HG02678 (cell line): ENCODE data around the gene SLC45A2.

ENCODE experiments used
- ATAC-seq: cut with Tn5 transposase; IDR thresholded peaks from one replicate; pipeline ENCODE4 v1.9.1; 2021; ENCODE audit warnings: mild to moderate bottlenecking, moderate library complexity; ENCODE audit not compliant: unreplicated experiment

Gene SLC45A2

GRCh38 chr5:34007621-34008600 lies 23.4 kb upstream of the SLC45A2 start, which contains the start of gene AMACR:
TSS of gene AMACR (minus strand) at chr5:34008050. CDS start at chr5:34008019, 31 bp downstream.
- peak; percentile 92 for ATAC-seq

DNA sequence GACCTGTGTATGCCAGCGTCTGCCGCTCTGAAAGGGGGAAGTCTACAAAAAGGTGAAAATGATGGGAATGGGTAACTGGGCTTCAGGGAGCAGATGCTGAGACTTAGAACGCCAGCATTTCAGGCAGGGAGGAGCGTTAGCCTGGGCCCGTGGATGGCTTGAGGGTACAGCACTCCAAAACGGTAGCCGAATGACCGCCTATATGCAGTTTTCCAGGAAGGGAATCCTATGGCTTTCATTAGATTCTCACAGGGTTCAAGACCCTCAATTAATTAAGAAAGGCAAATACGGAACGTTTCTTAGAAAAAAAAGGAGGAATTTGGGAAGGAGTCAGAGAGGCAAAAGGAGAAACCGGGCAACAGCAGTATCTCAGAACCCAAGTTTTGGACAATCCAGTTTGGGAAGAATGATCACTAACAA lies 22.7 kb upstream of the SLC45A2 start:
- ATAC-seq: no peak

GRCh38 chr5:34005681-34006080 lies 21.2 kb upstream of the SLC45A2 start:
- no peak for ATAC-seq

GRCh38 chr5:34005211-34005610 lies 20.7 kb upstream of the SLC45A2 start:
- no peak for ATAC-seq

DNA sequence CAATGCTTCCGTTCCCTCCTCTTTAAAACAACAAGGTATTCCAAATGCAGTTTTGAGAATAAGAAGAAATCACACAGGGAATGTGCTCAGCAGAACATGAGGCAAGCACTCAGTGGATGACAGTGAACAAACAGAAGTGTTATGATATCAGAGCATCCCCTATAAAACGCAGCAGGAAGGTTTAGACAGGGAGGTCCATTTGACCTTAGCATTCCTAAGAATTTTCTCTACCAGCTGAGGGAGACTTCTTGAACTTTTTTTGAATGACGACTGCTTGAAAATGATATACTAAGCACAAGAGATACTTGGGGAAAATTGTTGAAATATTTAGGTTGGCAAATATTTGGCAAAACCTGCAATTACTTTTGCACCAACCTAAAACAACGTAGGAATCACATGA lies 19.4 kb upstream of the SLC45A2 start:
- ATAC-seq: no peak

GRCh38 chr5:34002629-34003328 lies 18.3 kb upstream of the SLC45A2 start:
- no peak for ATAC-seq

- no peak for ATAC-seq
Observed at GRCh38 chr5:34001241-34001841, 16.8 kb upstream of the SLC45A2 start.

- no peak for ATAC-seq
Observed at GRCh38 chr5:33999978-34000377, 15.5 kb upstream of the SLC45A2 start.

GRCh38 chr5:33997331-33997983 lies 13.0 kb upstream of the SLC45A2 start:
- peak; percentile 63 for ATAC-seq

- no peak for ATAC-seq
Observed at GRCh38 chr5:33995865-33996264, 11.4 kb upstream of the SLC45A2 start.

- ATAC-seq: no peak
Observed at GRCh38 chr5:33994845-33995244, 10.4 kb upstream of the SLC45A2 start.

- no peak for ATAC-seq
Observed at GRCh38 chr5:33992864-33993263, 8.4 kb upstream of the SLC45A2 start.

DNA sequence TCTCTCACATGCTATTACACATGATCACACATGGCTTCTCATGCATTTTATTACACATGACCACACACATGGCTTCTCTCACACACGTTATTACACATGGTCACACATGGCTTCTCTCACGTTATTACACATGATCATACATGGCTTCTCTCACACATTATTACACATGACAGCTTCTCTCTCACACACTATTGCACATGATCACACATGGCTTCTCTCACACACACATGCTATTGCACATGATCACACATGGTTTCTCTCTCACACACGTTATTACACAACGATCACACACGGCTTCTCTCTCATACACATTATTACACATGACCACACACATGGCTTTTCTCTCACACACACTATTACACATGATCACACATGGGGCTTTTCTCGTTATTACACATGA lies 954 bp upstream of the SLC45A2 start:
- no peak for ATAC-seq

DNA sequence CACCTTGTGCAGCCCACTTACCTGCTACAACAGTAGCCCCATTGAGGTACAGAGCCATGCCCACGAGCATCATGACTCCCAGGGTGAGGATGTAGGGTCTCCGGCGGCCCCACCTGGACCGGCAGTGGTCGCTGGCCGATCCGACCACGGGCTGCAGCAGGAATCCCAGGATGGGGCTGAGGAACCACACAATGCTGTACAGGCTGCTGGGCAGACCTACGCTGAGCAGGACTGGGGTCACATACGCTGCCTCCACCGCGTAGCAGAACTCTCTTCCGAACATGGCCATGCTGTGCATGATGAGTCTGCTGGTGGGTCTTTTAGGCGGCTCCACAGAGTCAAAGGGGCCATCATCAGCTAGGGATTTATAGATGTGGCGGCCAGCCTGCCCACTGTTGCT lies 315 bp downstream of the SLC45A2 start:
- ATAC-seq: no peak

DNA sequence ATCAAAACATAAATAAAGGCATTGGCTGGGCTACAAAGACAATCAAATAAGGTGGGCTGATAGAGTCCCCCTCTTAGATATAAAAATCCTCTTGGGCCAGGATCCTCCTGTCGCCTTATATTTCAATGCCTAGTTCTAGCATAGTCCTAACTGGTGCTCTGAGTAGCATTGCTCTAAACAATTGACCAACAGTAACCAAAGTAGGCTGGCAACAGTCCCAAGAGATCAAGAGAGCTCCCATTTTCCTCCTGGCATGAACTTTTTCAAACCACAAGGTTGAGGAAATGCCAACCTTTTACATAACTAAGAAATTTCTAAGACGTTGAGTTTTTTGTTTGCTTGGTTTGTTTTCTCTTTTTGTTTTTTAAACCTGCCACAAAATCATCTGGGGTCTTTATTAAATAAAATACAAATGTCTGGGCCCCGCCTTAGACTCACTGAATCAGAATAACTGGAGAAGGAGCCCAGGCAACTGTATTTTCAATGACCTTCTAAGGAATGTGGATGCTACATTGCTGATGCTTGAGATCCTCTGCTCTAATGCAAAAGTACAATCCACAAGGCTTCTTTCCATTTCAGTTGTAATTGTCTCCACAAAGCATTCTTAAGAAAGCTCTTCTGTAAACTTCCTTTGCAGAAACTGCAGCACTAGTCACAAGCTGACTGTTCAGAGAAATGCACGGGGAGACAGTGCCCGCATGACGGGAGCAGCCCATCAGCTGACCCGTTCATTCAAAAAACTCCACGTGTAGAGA lies 2.9 kb downstream of the SLC45A2 start:
- ATAC-seq: no peak

DNA sequence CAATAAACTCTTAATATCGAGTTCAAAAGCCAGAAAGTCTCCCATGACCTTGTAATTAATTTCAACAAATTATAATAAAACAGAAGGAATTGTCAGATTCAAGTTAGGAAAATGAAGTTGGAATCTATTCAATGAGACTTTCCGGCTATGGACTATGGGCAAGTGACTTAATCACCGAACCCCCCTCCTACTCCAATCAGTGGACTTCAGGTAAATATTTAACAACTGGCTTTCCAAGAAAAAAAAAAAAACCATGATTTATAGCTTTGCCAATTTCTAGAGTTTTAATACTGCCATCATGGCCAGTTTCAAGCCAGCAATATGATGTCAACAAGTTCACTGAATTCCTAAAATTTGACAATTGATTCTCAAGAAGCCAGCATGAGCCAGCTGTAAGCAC lies 4.5 kb downstream of the SLC45A2 start:
- ATAC-seq: no peak

DNA sequence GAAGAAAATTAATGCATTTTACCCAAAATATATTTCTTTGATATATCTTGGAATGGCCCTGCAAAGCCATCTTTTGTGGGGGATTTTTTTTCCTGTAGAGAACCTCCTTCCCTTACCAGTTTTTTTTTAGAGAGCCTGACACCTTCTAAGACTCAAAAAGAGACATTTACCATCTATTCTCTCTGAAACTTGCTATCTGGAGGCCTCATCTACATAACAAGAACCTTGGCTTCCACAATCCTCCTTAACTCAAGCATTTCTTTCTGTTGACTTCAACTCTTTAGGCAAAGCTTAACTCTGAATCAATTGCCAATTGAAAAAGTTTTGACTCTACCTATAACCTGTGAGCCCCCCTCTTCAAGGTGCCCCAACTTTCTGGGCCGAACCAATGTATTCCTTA lies 6.2 kb downstream of the SLC45A2 start:
- ATAC-seq: no peak

DNA sequence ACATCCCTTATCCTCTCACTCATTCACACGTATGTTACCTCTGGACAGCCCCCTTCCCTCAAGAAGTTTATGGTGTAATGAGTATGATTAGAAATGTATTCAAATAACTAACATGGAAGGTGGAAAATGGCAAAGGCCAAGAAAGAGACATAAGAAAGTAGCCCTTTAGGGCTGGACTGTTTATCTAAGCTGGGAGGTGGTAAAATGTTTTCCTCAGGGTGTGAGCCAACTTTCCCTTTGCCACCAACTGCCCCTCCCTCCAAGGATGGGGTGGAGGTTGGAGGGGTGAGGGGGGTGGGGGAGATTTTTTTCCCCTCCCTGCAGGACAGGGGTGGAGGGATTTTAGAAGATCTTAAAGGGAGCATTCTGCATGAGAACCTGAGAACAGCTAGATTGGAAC lies 8.2 kb downstream of the SLC45A2 start:
- no peak for ATAC-seq

DNA sequence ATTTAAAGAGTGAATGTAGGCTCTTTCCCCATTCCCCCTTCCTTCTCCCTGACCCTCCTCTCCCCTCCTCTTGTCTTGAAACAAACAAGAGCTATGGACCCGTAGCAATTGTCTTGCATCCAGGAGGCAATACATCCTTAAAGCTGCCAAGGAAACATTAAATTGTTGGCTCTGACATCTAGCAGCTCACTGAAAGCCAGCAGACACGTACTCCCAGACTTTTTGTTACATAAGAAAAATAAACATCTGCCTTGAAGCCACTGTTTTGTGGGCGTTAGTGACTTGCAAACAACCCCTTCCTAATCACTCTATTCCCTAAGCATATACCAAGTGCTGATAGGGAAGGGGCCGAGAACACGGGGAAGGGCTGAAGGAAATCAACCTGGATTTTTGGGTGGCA lies 8.6 kb downstream of the SLC45A2 start:
- ATAC-seq: no peak

- no peak for ATAC-seq
Observed at GRCh38 chr5:33973271-33973670, 11.2 kb downstream of the SLC45A2 start.
